ENCODE measurements around the gene SARM1. TPM values are rescaled to one million over a fixed set of nuclear protein-coding genes. Genes with fewer than 3 reads are reported as not detected.
"Not testable (repeated sequence)": the region's sequence is repeated elsewhere in the genome, so short reads cannot be mapped to it uniquely, and the experiment has no call there.

The SARM1 gene
- total RNA-seq, 1 experiment from 2014 or later = 5.1 TPM

GRCh38 chr17:28427371-28427770 lies 55.9 kb downstream of the SARM1 start:
- no peak overlapping the region for H2BK120ac ChIP-seq (ENCODE audit: low read depth, low read length, poor library complexity, severe bottlenecking)
- no peak overlapping the region for H3T11ph ChIP-seq (ENCODE audit: low read length)
- H3K79me1 ChIP-seq (ENCODE audit: insufficient read depth, low read depth, low read length, poor library complexity, severe bottlenecking) = no peaks in the 10 kb centered on the region
- H4K5ac ChIP-seq (ENCODE audit: insufficient read length, low read depth, low read length) = no peak overlapping the region
- H3K4me1 ChIP-seq (ENCODE audit: insufficient read depth, low read length) = no peaks in the 10 kb centered on the region
- no peak overlapping the region for H2AFZ ChIP-seq (ENCODE audit: low read length)
- peaks cover 21% of the 10 kb centered on the region for H3K27me3 Mint-ChIP-seq (ENCODE audit: low read depth)
- H2AK5ac ChIP-seq (ENCODE audit: insufficient read length, low read length) = no peak overlapping the region
- no peak overlapping the region for H3K27ac Mint-ChIP-seq
- H3K4me1 Mint-ChIP-seq = peaks cover 0 to 4% of the 10 kb centered on the region in 2 experiments; a peak in 1 of 4 replicates
- WGBS (ENCODE audit: extremely low coverage, insufficient read length, low lambda C conversion rate) = no CpG with 5 or more reads among the region's 5 CpGs
- H3K9me3 Mint-ChIP-seq = no peaks in the 10 kb centered on the region
- no peaks in the 10 kb centered on the region for H3K79me2 ChIP-seq (ENCODE audit: insufficient read depth, low read length)
- H2BK15ac ChIP-seq (ENCODE audit: low read depth, low read length) = no peak overlapping the region
- H3K18ac ChIP-seq (ENCODE audit: insufficient read length, low read depth, low read length) = no peak overlapping the region
- no peak overlapping the region for H2BK12ac ChIP-seq (ENCODE audit: insufficient read length, low read depth, low read length)
- no peak overlapping the region for H3K4me2 ChIP-seq (ENCODE audit: insufficient read depth, insufficient read length, low read length)
- no peaks in the 10 kb centered on the region for H3K36me3 Mint-ChIP-seq (ENCODE audit: insufficient read depth in 1 of 3, low read depth in 3 of 3)
- H4K8ac ChIP-seq (replicated peaks; ENCODE audit: insufficient read length, low read depth, low read length) = no peak overlapping the region
- H4K91ac ChIP-seq (ENCODE audit: insufficient read length, low read depth, low read length) = no peak overlapping the region
- H3K4ac ChIP-seq (ENCODE audit: low read depth, low read length) = no peak overlapping the region
- no peak overlapping the region for H3K4me3 Mint-ChIP-seq
- H2BK20ac ChIP-seq (ENCODE audit: low read depth, low read length, poor library complexity, severe bottlenecking) = no peak overlapping the region
- no peaks in the 10 kb centered on the region for H3K27me3 ChIP-seq (ENCODE audit: insufficient read depth, low read length)
- H3K9me3 ChIP-seq (ENCODE audit: control insufficient read depth, low read depth, low read length) = no peaks in the 10 kb centered on the region
- H3K27ac ChIP-seq (ENCODE audit: insufficient read length, low read depth, low read length) = no peak overlapping the region
- no peak overlapping the region for H3K56ac ChIP-seq (ENCODE audit: insufficient read length, low read depth, low read length)
- no peaks in the 10 kb centered on the region for H3K23me2 ChIP-seq (ENCODE audit: insufficient read length, low read depth, low read length, poor library complexity, severe bottlenecking)
- no peak for TF ChIP-seq CTCF (conservative IDR thresholded peaks at IDR 0.05)
- H2BK5ac ChIP-seq (ENCODE audit: insufficient read length, low read length) = no peak overlapping the region
- no peak overlapping the region for H3K23ac ChIP-seq (ENCODE audit: insufficient read length, low read depth, low read length)
- no peaks in the 10 kb centered on the region for H4K20me1 ChIP-seq (ENCODE audit: control insufficient read depth, insufficient read depth, insufficient read length)
- H3K9ac ChIP-seq (ENCODE audit: extremely low read depth, insufficient read length, low read length) = no peak overlapping the region
- H3K14ac ChIP-seq (ENCODE audit: insufficient read depth, low read length) = no peak overlapping the region
- no peak for DNase-seq

- H3K4me2 ChIP-seq (ENCODE audit: insufficient read depth, insufficient read length, low read length); H3K9me3 Mint-ChIP-seq; H4K5ac ChIP-seq (ENCODE audit: insufficient read length, low read depth, low read length); H3K23me2 ChIP-seq (ENCODE audit: insufficient read length, low read depth, low read length, poor library complexity, severe bottlenecking); H3T11ph ChIP-seq (ENCODE audit: low read length); H4K91ac ChIP-seq (ENCODE audit: insufficient read length, low read depth, low read length); H3K4me1 ChIP-seq (ENCODE audit: insufficient read depth, low read length); H2BK15ac ChIP-seq (ENCODE audit: low read depth, low read length); H3K4ac ChIP-seq (ENCODE audit: low read depth, low read length); H2BK20ac ChIP-seq (ENCODE audit: low read depth, low read length, poor library complexity, severe bottlenecking); H3K4me3 Mint-ChIP-seq; H3K23ac ChIP-seq (ENCODE audit: insufficient read length, low read depth, low read length); H3K79me2 ChIP-seq (ENCODE audit: insufficient read depth, low read length); H3K27me3 ChIP-seq (ENCODE audit: insufficient read depth, low read length); H2BK12ac ChIP-seq (ENCODE audit: insufficient read length, low read depth, low read length); H3K4me1 Mint-ChIP-seq; H3K56ac ChIP-seq (ENCODE audit: insufficient read length, low read depth, low read length); H2AK5ac ChIP-seq (ENCODE audit: insufficient read length, low read length); H2AFZ ChIP-seq (ENCODE audit: low read length); H3K79me1 ChIP-seq (ENCODE audit: insufficient read depth, low read depth, low read length, poor library complexity, severe bottlenecking); DNase-seq; H3K27ac ChIP-seq (ENCODE audit: insufficient read length, low read depth, low read length); H3K9ac ChIP-seq (ENCODE audit: extremely low read depth, insufficient read length, low read length); H2BK120ac ChIP-seq (ENCODE audit: low read depth, low read length, poor library complexity, severe bottlenecking); H3K36me3 Mint-ChIP-seq (ENCODE audit: insufficient read depth in 1 of 3, low read depth in 3 of 3); H3K9me3 ChIP-seq (ENCODE audit: control insufficient read depth, low read depth, low read length); H3K14ac ChIP-seq (ENCODE audit: insufficient read depth, low read length); H3K27ac Mint-ChIP-seq; H3K18ac ChIP-seq (ENCODE audit: insufficient read length, low read depth, low read length); H2BK5ac ChIP-seq (ENCODE audit: insufficient read length, low read length); H4K8ac ChIP-seq (replicated peaks; ENCODE audit: insufficient read length, low read depth, low read length); H4K20me1 ChIP-seq (ENCODE audit: control insufficient read depth, insufficient read depth, insufficient read length): not testable (repeated sequence)
- WGBS (ENCODE audit: extremely low coverage, insufficient read length, low lambda C conversion rate) = no CpG with 5 or more reads among the region's 4 CpGs
- H3K27me3 Mint-ChIP-seq (ENCODE audit: low read depth) = peaks cover 21% of the 10 kb centered on the region
Measured at GRCh38 chr17:28427982-28428381, 56.5 kb downstream of the SARM1 start.

Measured in H9 (cell line).